GM12872 (cell line): Measurements from ENCODE around the gene GNG4.

Experiments used
- TF ChIP-seq, protein P1 (sequence below): IDR thresholded peaks from 3 replicates; pipeline ENCODE4 v1.5.1; 2011; ENCODE audit warnings: low read depth, mild to moderate bottlenecking, low read length, moderate library complexity; ENCODE audit not compliant: insufficient read depth

The GNG4 gene

DNA sequence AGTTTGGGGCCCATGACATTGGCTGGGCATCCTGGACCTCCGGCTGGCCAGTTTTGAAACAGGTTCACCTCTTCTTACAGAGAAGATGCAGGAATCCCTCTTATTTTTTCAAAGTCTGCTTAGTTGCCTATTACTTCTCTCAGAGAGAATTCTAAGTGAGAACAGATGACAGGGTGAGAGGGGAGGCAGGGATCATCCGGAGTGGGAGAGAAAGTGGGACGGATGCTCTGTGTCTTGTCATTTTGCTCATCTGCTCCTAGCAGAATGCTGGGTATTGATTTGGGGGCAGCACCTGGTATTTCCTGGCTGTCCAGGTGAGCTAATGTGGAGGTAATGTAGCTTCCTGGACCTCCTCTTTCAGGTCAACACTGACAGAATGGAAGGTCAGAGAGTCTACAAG is 32.4 kb downstream of the GNG4 start:
- TF ChIP-seq, protein P1, sequence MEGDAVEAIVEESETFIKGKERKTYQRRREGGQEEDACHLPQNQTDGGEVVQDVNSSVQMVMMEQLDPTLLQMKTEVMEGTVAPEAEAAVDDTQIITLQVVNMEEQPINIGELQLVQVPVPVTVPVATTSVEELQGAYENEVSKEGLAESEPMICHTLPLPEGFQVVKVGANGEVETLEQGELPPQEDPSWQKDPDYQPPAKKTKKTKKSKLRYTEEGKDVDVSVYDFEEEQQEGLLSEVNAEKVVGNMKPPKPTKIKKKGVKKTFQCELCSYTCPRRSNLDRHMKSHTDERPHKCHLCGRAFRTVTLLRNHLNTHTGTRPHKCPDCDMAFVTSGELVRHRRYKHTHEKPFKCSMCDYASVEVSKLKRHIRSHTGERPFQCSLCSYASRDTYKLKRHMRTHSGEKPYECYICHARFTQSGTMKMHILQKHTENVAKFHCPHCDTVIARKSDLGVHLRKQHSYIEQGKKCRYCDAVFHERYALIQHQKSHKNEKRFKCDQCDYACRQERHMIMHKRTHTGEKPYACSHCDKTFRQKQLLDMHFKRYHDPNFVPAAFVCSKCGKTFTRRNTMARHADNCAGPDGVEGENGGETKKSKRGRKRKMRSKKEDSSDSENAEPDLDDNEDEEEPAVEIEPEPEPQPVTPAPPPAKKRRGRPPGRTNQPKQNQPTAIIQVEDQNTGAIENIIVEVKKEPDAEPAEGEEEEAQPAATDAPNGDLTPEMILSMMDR: no peak

DNA sequence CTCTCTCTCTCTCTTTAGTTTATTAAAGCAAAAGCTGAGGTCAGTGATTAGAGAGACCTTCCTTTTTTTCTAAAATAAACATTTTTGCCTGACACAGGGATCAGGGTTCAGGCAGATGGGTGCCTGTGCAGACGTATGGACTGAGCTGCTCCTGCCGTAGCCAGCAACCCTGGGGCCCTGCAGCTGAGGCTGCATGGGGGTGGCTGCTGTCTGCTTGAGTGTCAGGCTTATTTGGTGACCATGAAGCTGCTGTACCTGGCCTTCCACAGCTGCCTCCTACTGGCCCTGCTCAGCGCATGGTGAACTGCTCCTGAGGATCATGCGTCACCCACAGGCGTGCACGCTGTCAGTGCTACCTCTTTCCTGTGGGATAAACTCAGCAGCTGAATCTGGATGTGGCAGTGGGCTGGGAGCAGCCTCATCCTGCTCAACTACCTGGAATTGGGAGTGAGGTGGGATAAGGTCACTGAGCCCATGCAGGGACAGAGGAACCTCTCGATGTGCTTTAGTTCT is 35.1 kb downstream of the GNG4 start:
- TF ChIP-seq, protein P1: no peak

DNA sequence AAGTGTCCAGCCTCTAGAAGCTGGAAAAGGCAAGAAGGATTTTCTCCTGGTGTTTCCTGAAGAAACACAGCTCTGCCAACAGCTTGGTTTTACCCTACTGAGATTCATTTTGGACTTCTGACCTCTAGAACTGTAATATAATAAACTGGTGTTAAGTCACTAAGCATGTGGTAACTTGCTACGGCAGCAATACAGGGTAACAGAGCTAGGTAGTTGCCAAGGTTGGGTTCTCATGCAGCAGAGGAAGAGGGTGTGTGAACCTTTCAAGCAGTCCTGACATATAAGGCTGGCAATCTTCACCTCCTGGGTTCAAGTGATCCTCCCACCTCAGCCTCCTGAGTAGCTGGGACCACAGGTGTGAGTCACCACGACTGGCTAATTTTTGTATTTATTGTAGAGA is 36.0 kb downstream of the GNG4 start:
- TF ChIP-seq, protein P1: no peak

DNA sequence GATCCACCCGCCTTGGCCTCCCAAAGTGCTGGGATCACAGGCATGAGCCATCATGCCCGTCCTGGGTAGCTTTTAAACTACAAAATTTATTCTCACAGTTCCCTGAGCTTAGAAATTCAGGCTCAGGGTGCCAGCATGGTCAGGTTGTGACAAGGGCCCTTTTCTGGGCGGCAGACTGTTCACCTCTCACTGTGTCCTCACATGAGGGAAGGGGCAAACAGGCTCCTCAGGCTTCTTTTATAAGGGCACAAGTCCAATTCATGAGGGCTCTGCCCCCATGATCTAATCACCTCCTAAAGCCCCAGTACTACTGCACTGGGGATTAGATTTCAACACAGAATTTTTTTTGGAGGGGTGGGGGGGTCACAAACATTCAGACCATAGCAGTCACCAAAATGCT is 36.8 kb downstream of the GNG4 start:
- TF ChIP-seq, protein P1: no peak

DNA sequence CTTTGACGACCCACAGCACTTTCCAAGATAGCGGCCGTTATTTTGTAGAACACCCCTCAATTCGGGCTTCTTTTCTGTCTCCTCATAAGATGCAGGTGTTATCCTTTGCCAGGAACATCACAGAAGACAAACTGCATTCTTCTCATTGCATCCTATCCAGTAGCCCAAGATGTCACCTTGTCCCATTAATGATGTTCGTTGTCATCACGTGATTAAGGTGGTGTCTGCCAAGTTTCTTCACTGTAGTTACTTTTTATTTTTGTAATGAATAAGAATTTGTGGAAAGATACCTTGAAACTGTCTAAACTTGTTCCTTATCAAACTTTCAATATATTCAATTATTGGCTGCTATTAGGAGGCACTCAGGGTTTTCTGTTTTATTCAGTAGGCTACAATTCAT is 39.4 kb downstream of the GNG4 start:
- TF ChIP-seq, protein P1: no peak

DNA sequence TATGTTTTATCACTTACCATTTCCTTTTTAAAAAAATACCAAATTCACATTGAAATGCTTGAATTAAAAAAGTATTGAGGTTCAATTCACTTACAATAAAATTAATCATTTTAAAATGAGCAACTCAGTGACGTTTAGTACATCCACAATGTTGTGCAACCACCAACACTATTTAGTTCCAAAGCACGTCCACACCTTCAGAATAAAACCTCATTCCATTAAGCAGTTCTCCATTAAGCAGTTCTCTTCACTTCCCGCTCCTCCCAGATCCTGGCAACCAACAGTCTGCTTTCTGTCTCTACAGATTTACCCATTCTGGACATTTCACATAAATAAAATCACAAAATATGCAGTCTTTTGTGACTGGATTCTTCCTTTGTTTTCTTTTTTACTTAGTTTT is 41.3 kb downstream of the GNG4 start:
- TF ChIP-seq, protein P1: no peak

DNA sequence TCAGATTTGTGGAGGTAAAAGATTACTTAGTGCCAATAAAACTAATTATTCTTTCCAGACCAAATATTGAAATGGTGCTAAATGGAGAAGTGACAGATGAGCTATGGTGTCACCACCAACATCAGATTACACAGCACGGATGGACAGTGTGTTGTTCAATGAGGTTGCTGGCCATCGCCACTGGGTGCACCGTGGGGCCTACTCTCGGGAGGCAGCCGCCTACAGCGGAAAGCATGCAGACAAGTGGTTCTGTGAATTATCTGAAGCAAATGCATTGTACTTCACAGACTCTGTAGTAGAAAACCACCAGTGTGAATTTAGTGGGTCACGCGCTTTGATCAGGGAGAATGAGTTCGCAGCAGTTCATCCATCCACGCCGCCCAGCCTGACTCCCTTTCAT is 42.3 kb downstream of the GNG4 start:
- TF ChIP-seq, protein P1: no peak
